ENCODE data around the gene HNRNPDL. TPM values are rescaled to one million over a fixed set of nuclear protein-coding genes. Genes with fewer than 3 reads are reported as not detected.
A peak's percentile ranks its signal among the peaks of the same experiment; 100 is the strongest.

HNRNPDL gene
- total RNA-seq, 1 donor: 148 TPM

GRCh38 chr4:82434949-82435348 lies 4.7 kb upstream of the HNRNPDL start:
- H3K4me3 ChIP-seq (ENCODE audit: low read depth, low read length): no peak overlapping the region
- DNase-seq (ENCODE audit: low read depth): no peak
- TF ChIP-seq CTCF (IDR thresholded peaks at IDR 0.05; ENCODE audit: insufficient read depth, low read length): no peak

GRCh38 chr4:82433791-82434190 lies 3.5 kb upstream of the HNRNPDL start:
- H3K4me3 ChIP-seq (ENCODE audit: low read depth, low read length): no peak overlapping the region
- TF ChIP-seq CTCF (IDR thresholded peaks at IDR 0.05; ENCODE audit: insufficient read depth, low read length): no peak
- no peak for DNase-seq (ENCODE audit: low read depth)

- no peak for TF ChIP-seq CTCF (IDR thresholded peaks at IDR 0.05; ENCODE audit: insufficient read depth, low read length)
- no peak overlapping the region for H3K4me3 ChIP-seq (ENCODE audit: low read depth, low read length)
- DNase-seq (ENCODE audit: low read depth): no peak
Measured at GRCh38 chr4:82432596-82432995, 2.3 kb upstream of the HNRNPDL start.

- DNase-seq (ENCODE audit: low read depth): no peak
- no peak for TF ChIP-seq CTCF (IDR thresholded peaks at IDR 0.05; ENCODE audit: insufficient read depth, low read length)
- peak overlapping the region; percentile 94 for H3K4me3 ChIP-seq (ENCODE audit: low read depth, low read length)
Measured at GRCh38 chr4:82431831-82432230, 1.6 kb upstream of the HNRNPDL start.

GRCh38 chr4:82430964-82431745 lies 893 bp upstream of the HNRNPDL start:
- DNase-seq (ENCODE audit: low read depth): peak; percentile 35
- H3K4me3 ChIP-seq (ENCODE audit: low read depth, low read length): peak overlapping the region; percentile 94
- no peak for TF ChIP-seq CTCF (IDR thresholded peaks at IDR 0.05; ENCODE audit: insufficient read depth, low read length)

- DNase-seq (ENCODE audit: low read depth): no peak
- TF ChIP-seq CTCF (IDR thresholded peaks at IDR 0.05; ENCODE audit: insufficient read depth, low read length): no peak
- peak overlapping the region; percentile 94 for H3K4me3 ChIP-seq (ENCODE audit: low read depth, low read length)
Measured at GRCh38 chr4:82429728-82430192, 502 bp downstream of the HNRNPDL start.

Measured in fibroblast of the aortic adventitia (primary cell).